GM19395 (cell line): ENCODE results near the gene USP32.
"Not testable (repeated sequence)": the region's sequence is repeated elsewhere in the genome, so short reads cannot be mapped to it uniquely, and the experiment has no call there.

ENCODE experiments used
- ATAC-seq: cut with Tn5 transposase; IDR thresholded peaks from one replicate; pipeline ENCODE4 v1.9.1; 2021; ENCODE audit warnings: mild to moderate bottlenecking, moderate library complexity; ENCODE audit not compliant: unreplicated experiment

USP32 gene

DNA sequence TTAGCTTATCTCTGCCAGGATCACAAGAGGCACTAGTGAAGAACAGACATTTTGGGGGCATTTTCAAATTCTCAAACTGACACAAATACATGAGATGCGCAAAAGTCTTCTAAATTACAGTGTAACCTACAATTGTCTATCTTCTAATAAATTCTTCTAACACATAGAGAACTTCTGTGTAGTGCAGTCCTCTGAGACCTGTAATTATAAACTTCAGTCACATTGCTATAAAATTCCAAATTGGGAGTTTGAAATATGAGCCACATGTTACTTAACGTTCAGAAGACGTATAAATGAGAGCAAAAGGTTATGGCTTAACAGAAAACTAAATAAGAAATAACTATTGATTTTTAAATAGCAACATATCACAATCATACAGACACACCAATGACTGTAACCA, 12.5 kb downstream of the USP32 start:
- ATAC-seq = not testable (repeated sequence)

- not testable (repeated sequence) for ATAC-seq
Observed at GRCh38 chr17:60378187-60378586, 13.7 kb downstream of the USP32 start.

- no peak for ATAC-seq
Observed at GRCh38 chr17:60372790-60373483, 19.0 kb downstream of the USP32 start.

DNA sequence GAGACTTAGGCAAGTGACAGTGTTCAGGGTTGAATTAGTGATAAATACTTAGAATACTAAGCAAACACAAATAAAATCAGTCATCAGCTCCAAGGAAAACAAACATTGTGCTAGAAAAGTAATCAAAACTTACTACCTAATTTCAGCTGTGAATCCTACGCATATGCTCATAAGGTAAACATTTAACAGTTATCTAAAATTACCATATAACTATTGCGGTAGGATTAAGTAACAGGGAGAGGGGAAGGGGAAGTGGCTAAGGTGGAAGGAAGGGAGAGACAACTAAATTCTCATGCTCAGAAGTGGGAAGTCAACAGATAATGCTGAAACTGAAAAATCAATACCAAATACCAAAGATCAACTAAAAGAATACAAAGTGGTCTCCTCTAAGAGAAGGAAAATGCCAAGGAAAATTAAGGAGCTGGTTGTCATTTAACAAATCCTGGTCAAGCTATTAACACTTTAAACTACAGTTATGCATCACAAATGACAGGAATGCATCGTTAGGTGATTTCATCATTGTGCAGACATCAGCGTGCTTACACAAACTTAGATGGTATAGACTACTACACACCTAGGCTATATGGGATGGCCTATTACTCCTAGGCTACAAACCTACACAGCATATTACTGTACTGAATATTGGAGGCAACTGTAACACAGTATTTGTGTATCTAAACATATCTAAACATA, 20.0 kb downstream of the USP32 start:
- no peak for ATAC-seq

GRCh38 chr17:60371416-60371815, 20.5 kb downstream of the USP32 start:
- ATAC-seq = no peak

- ATAC-seq = no peak
Observed at GRCh38 chr17:60369727-60370126, 22.2 kb downstream of the USP32 start.

- ATAC-seq = no peak
Observed at GRCh38 chr17:60363700-60364405, 28.1 kb downstream of the USP32 start.

DNA sequence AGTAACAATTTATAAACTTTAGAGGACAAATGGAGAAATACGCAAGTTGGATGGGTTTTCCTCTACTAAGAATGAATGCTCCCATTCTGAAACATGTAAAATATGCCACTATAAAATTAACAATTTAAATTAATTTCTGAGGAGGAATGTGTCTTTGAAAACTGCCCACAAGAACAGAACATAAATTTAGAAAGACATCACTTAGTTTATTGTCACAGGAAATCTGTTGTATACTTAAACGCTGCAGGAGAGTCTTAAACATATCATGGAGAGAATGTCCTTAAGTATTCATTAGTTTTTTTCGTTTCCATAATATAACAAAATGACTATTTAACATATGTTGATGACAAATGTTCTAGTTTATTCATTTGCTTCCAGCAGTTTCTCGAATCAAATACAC, 29.6 kb downstream of the USP32 start:
- no peak for ATAC-seq

- ATAC-seq = no peak
Observed at GRCh38 chr17:60361889-60362288, 30.0 kb downstream of the USP32 start.

DNA sequence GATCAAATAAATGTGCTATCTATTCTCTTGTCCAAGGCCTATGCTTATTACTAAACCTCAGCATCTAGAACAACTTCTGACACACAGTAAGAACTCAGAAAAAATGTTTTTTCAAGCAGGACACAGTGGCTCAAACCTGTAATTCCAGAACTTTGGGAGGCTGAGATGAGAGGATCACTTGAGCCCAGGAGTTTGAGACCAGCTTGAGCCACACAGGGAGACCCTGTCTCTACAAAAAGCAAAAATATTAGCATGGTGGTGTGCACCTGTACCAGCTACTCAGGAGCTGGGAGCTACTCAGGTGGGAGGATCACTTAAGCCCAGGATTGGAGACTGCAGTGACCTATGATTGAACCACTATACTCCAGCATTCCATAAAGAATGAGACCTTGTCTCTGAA, 32.5 kb downstream of the USP32 start:
- ATAC-seq = no peak

DNA sequence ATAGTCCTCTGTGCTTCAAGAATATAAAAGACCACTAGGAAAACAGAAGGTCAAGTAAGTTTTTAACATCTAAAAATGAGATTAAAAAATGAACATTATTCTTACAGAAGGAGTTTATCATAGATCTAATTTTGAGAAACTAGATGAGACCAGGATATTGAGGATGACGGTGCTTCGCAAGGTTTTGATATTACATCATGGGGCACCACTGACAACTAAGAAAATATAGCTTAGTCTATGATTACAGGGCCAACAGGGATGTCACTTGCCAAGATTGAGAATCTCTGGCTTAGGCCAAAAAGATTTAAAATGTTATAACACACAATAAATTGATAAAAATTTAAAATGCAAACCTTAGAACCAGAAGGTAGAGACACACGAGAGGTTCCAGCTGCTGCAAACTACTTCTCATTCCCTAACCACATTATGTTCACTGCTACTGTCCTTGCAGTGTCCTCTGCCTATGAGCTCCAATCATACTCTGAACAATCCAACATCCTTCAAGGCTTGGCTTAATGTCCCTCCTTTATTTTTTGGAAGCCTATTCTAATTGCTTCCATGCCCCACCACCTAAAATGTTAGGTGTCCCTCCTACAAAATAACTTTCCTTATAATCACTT, 33.2 kb downstream of the USP32 start:
- ATAC-seq = no peak

- ATAC-seq = no peak
Observed at GRCh38 chr17:60356940-60357339, 35.0 kb downstream of the USP32 start.

DNA sequence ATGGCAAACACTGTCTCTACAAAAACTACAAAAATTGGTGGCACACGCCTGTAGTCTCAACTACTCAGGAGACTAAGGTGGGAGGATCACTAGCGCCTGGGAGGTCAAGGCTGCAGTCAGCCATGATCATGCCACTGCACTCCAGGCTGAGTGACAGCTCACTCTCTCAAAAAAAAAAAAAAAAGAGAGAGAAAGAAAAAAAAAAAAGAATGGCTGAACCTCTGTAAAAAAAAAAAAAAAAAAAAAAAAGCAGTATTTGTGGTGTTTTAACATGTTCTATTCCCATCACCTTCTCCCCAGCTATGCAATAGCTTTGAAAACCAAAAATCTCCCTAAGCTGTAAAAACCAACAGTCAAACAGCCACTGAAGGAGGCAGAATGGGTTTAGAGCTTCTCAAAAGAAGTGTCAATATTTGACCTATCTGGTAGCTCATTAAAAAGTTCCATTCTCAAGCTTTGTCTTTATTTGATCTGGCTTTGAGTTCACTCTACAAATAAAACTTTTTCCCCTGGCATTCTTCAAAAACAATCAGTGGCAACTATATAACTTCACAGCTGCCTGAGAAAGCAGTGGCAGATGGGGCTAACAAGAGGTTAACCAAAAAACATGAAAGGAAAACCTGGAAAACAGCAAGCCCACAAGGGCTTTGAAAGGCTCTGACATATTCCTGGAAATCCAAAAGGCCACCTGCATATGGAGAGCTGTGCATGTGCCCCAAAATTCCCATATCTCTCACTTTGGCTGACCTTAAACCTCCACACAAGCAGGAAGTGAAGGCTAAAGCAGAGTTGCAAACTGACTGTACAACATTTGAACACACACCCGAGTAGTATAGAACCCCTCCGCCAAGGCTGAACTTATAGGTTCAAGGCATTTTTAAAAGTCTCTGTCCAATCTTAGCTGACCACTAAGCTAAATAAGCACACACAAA, 36.0 kb downstream of the USP32 start:
- no peak for ATAC-seq

- ATAC-seq = no peak
Observed at GRCh38 chr17:60354223-60354622, 37.7 kb downstream of the USP32 start.

DNA sequence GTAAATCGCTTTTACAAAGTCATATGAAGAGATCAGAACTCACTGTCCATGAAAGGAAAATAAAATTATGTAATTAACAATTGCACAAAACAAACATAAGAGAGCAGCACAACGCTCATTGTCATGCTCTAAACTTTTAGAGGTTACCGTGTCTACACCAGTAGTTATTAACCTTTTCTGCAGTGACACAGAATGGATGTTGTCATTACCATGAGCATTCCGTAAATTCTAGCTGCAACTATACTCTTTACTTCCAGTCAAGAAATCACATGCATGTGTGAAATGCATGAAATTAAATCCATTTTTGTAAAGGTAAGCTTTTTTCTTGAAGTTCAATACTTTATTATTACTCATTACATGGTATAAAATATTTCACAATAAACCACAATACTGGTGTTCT, 38.2 kb downstream of the USP32 start:
- ATAC-seq = no peak

- no peak for ATAC-seq
Observed at GRCh38 chr17:60352569-60352968, 39.4 kb downstream of the USP32 start.

- no peak for ATAC-seq
Observed at GRCh38 chr17:60352071-60352470, 39.9 kb downstream of the USP32 start.

- ATAC-seq = no peak
Observed at GRCh38 chr17:60351012-60351695, 40.8 kb downstream of the USP32 start.

DNA sequence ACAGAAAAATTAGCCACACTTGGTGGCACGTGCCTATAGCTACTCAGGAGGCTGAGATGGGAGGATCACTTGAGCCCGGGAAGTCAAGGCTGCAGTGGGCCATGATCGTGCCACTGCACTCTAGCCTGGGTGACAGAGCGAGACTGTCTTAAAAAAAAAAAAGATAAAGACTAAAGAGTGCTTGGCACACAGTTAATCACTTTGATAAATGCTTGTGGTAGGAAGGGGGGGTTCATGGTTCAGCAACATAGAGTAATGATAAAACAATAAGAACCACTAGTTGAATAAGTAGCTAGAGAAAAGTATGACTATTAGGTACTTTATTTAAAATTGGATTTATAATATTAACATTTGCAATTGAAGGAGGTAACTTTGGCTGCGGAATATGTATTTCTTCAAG, 43.3 kb downstream of the USP32 start:
- no peak for ATAC-seq

DNA sequence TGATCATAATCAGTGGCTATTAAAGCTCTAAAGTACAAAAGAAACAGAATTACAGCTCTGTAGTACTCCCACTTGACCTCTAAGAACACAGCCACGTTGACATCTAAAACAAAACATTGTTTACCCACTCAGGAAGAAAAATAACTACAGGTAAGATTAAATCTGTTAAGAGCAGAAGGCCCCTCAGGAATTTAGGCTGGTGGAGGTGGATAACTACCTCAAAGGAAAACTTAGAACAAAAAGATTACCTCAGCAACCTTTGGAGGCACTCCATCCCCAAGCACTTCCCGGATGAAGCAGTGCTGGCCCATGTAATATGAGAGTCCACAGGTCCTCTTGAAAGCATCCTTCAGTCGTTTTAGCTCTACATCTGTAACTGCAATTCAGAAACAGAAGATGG, 46.7 kb downstream of the USP32 start:
- ATAC-seq = no peak
